ENCODE measurements around the gene TRMT10A. TPM values are rescaled to one million over a fixed set of nuclear protein-coding genes. Genes with fewer than 3 reads are reported as not detected.

Gene TRMT10A
- 6.9 TPM for total RNA-seq

GRCh38 chr4:99563310-99564186 is at the start of gene TRMT10A:
Gene TRMT10A, minus strand, starts transcription at chr4:99564039. Its CDS starts 4,701 bp downstream, at chr4:99559338.
- peak; percentile 99 for DNase-seq

DNA sequence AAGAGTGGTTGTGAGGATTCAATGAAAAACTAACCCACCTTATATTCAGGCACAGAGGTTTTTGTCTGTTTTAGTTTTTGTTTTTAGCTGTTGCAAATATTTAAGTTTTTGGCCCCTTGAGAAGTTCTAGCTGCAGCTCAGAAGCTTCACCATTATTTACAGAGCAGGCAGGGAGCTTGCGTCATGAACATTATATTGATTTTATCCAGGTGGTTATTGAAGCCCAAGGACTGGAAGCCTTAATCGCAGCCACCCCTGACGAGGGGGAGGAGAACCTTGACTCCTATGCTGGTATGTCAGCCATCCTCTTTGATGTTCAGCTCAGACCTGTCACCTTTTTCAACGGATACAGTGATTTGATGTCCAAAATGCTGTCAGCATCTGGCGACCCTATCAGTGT is 48.9 kb upstream of the TRMT10A start:
- DNase-seq, result no peak

DNA sequence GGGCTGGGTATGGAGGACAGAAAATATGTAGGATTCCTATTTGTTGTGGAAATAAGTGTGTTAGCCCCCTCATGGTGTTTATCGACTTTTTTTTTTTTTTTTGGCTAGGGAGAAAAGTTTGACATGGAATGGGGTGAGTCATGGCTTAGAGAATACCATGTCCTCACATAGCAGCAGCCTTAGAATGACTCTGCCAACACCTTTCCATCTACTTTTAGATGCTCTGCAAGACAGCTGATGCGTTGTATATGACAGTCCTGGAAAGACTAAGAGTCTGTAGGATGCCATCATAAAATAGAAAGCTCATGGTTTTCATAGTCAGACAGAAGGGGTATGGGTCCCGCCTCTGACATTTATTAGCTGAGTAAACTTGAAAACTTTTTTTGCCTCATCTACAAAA is 48.4 kb upstream of the TRMT10A start:
- DNase-seq, result no peak

DNA sequence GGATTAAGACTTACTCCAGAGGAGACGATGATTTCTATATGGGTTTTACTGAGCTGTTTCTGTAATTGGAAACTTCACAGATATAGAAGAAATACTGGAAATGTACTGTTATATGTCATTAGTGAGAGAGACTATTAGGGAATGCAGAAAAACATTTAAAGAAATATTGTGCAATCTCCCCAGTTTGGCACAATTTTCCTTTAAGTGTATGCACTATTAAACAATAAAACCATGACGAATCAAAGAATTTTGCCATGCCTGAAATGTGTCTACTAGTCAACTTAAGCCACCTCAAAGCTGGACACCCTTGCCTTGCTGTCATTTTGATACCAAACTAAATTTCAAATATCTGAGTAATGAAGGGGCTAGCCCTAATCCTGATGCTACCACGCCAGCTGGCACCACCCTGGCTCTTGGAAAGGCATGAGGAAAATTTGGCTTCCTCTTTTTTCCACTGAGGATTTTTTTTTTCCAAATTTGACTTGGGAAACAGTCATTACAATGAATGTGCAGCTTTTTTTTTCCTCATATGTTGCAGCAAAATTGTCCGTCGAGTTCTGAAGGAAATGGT is 46.9 kb upstream of the TRMT10A start:
- no peak for DNase-seq

DNA sequence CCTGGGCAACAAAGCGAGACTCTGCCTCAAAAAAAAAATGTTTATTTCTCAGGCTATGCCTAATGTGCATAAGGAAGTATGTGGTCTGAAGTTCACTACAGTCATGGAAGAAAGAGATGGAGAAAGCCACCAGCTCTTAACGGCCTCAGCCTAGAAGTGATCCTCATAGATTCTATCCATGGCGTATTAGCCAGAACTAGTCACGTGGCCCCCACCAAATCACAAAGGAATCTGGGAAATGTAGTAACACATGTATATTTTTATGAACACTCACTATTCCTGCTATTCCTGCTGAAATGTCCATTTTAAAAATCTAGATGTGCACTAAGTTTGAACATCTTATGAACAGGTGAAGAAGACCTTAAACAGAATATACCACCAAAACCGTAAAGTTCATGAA is 44.6 kb upstream of the TRMT10A start:
- DNase-seq, result no peak

DNA sequence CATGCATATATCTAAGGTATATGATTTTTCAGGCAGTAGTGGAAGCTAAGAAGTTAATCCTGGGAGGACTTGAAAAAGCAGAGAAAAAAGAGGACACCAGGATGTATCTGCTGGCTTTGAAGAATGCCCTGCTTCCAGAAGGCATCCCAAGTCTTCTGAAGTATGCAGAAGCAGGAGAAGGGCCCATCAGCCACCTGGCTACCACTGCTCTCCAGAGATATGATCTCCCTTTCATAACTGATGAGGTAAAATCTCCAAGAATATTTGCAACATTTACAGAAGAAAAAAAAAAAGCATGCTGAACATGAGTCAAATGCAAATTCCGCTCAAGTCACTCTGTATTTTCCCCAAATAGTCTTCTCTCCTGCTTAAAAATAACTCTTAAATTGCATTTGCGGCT is 42.9 kb upstream of the TRMT10A start:
- DNase-seq, result no peak

DNA sequence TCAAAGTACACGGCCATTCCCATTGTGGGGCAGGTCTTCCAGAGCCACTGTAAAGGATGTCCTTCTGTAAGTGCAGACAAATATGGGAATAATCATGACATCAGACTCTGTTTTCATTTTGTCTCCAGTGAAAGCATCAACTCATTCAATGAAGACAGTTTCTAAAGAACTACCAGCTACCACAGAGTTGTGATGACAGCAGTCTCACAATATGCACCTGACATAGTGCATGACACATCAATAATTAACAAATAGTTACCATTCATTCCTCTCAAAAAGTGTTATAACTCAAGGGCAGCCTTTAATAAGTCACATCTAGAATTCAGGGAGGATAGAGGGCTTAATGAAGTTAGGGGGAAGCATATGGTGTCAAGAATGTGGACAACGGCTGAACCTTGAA is 31.0 kb upstream of the TRMT10A start:
- DNase-seq, result no peak

GRCh38 chr4:99593781-99594641 is 30.2 kb upstream of the TRMT10A start:
- no peak for DNase-seq

- DNase-seq, result no peak
Measured at GRCh38 chr4:99591757-99592156, 27.9 kb upstream of the TRMT10A start.

- DNase-seq, result no peak
Measured at GRCh38 chr4:99587803-99588202, 24.0 kb upstream of the TRMT10A start.

GRCh38 chr4:99587309-99587708 is 23.5 kb upstream of the TRMT10A start:
- no peak for DNase-seq

DNA sequence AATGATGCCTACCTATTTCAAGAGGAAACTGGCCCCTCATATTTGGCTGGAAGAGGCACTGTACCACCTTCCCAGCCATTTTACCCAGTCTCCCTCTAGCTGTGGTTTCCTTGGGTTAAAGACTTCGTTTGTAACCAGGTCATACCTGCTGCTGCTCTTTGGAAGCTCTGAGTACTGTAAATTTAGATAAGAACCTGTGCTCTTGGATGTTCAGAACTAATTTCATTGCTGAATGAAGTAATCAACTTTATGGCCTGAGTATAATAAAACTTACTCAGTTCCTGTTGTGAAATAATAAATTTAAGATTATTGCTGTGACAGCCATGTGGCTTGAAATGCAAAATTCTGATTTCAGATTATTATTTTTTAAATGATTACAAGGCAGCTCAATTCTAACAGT is 23.0 kb upstream of the TRMT10A start:
- DNase-seq, result no peak

DNA sequence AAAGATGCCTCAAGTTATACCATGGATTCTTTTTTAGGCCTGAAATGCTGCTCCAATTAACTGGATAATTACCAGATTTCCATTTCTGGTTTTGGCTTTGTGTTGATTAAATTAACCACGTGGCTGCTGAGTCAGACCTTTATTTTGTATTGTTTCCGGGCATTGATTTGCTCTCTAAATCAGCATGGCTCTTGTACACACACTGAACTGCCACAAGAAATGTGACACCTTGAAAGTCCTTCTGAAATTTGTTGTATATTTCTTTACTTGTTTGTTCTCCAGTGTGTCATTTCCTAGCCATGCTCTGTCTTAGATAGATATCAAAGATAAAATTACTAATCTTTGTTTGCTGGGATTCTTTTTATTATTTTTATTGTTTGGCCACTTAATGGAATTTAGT is 22.5 kb upstream of the TRMT10A start:
- no peak for DNase-seq

DNA sequence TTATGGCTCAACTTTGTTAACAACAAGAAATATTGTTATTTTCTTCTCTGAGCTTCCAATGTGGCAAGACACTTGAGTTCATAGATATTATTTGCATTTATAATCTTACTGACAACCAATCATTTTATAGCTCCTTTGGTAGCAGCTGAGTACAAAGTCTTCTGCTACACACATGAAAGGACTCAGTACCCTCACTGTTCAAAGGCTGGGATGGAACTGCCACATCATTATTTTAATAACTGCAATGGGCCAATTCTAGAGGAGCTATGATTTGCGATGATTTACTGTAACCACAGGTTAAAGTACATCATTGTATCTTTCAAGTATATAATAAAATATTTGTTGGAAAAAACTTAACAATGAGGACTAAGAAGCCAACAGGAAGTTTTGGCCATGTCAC is 21.7 kb upstream of the TRMT10A start:
- no peak for DNase-seq

- DNase-seq, result no peak
Measured at GRCh38 chr4:99578714-99579113, 14.9 kb upstream of the TRMT10A start.

- no peak for DNase-seq
Measured at GRCh38 chr4:99574530-99575324, 10.9 kb upstream of the TRMT10A start, which contains the start of gene MTTP. Gene MTTP, plus strand, starts transcription at chr4:99574824. Its CDS starts 86 bp downstream, at chr4:99574910.

DNA sequence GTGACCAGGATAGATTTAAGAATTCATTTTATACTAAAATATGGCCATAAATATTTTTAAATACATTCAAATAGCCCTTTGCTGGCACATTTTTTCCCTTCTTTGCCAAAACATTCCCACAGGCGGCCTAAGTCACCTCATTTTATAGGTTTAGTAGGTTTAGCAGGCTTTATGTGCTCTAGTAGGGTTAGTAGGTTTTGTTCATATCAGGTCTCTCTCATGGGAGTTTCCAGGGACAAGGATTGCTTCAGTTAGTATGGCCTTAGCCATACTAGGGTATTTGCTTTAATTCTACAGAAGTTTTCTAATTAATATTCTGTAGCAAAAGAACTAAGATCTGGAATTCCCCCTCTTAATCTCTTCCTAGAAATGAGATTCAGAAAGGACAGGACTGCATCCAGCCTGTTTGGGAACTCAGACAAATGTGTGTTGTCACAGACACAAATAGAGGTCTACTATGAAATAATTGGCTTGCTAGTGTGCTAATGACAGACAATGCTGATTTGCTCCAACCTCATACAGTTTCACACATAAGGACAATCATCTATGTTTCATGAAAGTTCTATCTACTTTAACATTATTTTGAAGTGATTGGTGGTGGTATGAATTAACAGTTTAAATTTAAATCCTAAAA is 10.0 kb upstream of the TRMT10A start:
- no peak for DNase-seq

GRCh38 chr4:99572527-99573240 is 8.8 kb upstream of the TRMT10A start:
- DNase-seq, result no peak

DNA sequence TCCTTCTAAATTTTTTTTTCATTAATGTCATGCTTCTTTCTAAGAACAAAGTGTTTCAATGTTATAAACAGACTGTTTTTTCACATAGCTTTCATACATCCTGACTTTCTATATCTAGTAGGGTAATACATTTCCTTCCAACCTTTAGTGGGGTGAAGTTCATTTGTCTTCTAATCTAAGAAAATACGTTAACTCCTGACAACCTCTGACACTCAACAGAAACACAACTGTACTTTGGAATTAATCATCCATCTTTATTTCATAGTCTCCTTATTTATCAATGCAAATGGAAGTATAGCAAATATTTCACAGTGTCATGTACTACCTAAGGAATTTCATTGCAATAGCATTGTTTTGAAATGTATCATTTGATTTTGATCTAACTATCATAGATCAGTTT is 8.0 kb upstream of the TRMT10A start:
- no peak for DNase-seq

GRCh38 chr4:99564921-99565320 is 1.1 kb upstream of the TRMT10A start:
- DNase-seq, result peak; percentile 5

- no peak for DNase-seq
Measured at GRCh38 chr4:99552872-99553271, 11.0 kb downstream of the TRMT10A start.
